IPS-NIHi11 (cell line): ENCODE results near the gene TASL.
"Not testable (repeated sequence)": the region's sequence is repeated elsewhere in the genome, so short reads cannot be mapped to it uniquely, and the experiment has no call there.

Source experiments
- DNase-seq: peaks from one replicate; pipeline ENCODE4 v3.0.0; 2012; ENCODE audit warnings: mixed read lengths, low spot score

Gene TASL

DNA sequence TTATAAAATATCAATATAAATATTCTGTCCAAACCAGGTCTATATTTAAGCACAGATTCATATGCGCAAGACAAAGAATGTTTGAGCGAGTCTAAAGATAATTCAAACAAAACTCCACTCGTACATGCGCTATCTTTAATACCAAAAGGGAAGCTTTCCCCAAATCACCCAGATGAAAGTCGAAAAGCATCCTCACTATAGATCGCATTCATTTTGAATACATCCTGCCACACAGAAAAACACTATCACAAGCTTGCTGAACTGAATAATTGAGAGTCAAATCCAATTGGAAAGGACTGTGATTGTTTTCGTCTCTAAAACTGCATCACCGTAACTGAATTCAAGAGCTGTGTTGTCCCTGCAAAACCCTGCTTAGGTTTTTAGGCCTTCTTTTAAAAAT, 685 bp downstream of the TASL start:
- DNase-seq, result no peak

DNA sequence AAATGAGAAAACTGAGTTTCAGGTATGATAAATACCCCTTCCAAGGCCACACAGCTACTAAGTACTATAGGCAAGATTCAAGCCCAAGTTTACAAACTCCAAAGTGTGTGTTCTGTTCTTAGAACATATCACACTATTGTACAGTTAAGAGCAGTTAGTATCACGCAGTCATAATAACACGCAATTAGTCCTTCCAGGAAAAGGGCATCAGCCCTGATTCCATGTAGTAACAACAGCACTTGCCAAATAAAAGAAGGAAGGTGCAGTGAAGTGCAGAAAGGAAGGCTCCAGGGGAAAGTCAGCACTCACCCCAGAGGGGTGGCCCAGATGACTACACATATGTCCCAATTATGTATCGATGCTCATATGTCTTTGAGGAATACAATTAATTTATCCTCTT, 4.4 kb downstream of the TASL start:
- no peak for DNase-seq

DNA sequence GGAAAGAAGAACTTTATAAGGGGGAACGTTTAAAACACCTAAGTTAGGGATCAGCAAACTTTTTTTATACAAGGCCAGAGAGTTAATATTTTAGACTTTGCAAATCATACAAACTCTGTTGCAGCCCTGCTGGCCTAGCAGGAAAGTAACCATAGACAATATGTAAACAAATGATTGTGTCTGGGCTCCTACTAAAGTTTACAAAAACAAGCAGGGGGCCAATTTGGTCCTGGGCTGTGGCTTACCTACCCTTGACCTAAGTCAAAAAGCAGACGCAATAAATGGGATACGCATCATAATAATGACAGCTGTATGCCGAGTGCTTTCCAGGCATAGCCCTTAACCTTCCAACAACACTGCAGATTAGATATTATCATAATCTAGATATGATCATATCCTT, 4.9 kb downstream of the TASL start:
- DNase-seq, result no peak

DNA sequence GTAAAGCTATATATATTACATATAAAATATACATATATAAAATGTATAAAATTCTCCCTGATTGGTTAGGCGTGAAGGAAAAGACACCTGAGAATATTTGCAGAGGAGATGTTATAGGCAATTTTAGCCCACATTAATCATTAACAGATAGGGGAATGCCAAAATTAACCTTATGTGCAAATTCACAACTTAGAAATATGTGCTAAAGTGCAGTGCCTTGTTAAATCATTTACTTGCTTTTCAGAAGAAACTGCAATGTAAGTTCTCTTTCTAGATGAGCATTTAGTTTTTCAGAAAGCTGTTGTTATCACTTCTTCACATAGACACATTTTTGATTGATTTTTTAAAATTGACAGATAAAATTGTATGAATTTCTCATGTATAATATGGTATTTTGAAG, 5.6 kb downstream of the TASL start:
- no peak for DNase-seq

DNA sequence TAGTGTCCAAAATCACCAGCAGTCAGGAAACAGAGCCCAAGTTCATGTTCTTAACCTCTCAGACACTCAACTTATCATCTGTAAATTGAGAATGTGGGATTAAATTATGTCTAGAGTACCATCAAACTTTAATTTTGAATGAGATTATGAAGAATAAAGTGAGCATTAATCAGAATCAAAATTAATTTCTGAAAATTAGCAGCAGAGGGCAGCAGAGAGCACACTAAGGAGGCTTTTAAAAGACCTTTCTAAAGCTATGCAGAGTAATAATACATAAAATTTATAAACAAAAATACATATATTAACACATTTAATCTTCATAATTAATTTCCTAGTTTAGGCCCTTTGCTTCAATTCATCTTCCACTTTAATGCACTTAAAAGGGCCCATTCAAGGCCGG, 7.1 kb downstream of the TASL start:
- DNase-seq, result no peak

DNA sequence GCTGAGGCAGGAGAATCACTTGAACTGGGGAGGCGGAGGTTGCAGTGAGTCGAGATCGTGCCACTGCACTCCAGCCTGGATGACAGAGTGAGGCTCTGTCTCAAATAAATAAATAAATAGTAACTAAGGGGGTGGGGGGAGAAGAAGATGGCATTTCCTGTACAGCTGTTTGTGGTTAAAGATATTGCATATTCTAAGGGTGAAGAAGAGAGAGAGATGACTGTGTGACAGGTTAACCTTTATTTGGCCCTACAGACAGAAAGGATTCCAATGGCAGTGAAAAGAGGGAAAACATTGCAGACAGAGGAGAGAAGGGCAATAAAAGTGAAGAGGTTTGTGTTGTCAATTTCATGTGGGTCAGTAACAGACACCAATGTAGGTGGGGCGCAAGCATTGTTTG, 9.4 kb downstream of the TASL start:
- DNase-seq, result no peak

DNA sequence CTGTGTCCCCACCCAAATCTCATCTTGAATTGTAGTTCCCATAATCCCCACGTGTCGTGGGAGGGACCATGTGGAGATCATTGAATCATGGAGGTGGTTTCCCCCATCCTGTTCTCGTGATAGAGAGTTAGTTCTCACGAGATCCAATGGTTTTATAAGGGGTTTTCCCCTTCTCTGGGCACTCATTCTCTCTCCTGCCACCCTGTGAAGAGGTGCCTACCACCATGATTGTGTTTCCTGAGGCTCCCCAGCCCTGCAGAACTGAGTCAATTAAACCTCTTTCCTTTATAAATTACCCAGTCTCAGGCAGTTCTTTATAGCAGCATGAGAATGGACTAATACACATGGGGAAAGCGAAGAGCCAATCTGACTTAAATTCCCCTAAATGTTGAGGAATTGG, 14.5 kb downstream of the TASL start:
- DNase-seq, result not testable (repeated sequence)

DNA sequence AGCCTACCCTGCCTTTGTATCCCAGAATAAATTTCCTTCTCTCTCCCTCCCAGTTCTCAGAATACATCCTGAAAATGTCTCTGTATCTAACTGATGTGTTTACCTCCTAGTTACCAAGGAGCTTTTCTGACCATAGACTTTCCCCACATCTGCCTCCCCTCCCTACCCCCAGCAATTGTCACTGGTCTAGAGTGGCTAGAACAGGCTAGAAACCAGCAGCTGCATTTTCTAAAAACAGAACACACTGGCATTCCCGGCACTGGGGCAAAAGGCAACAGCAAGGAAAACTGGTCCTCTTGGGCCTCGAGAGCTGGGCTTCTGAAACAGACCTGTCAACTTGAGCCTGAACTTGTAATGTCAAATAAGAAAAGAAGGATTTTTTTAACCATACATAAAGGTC, 16.4 kb downstream of the TASL start:
- DNase-seq, result no peak

DNA sequence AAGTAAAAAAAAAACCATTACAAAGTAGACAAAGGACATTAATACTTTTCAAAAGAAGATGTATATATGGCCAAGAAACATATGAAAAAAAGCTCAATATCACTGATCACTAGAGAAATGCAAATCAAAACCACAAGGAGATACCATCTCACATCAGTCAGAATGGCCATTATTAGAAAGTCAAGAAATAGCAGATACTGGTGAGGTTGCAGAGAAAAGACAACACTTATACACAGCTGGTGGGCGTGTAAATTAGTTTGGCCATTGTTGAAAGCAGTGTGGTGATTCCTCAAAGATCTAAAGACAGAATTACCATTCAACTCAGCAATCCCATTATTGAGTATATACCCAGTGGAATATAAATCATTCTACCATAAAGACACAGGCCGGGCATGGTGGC, 39.3 kb downstream of the TASL start:
- no peak for DNase-seq

DNA sequence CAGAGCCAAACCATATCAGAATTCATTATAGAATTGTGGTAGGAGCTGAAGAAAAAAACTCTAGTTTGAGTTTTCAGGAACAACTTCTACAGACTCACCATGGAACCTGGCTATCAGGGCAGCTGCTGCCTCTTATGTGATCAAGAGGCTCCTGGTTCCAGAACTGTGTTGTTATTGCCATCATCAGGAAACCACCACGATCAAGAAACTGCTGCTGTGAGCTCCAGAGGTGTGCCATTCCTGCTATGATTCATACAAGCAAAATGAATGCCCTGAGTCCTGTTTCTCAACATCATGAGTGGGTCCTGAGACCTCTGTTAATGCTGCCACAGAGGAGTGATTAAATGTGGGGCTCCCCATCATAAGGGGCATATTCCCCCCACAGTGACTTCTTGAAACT, 43.7 kb downstream of the TASL start:
- no peak for DNase-seq

DNA sequence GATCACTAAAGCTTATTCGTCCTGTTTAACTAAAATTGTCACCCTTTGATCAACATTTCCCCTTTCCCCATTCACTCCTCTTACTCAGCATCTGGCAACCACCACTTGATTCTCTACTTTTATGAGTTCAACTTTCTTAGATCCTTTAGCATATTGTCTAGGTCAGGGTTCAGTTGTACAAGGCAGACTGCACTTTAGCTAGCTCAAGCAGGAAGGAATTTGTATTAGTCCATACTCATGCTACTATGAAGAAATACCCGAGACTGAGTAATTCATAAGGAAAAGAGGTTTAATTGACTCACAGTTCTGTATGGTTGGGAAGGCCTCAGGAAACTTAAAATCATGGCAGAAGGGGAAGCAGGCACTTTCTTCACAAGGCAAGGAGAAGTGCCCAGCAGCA, 44.3 kb downstream of the TASL start:
- no peak for DNase-seq

DNA sequence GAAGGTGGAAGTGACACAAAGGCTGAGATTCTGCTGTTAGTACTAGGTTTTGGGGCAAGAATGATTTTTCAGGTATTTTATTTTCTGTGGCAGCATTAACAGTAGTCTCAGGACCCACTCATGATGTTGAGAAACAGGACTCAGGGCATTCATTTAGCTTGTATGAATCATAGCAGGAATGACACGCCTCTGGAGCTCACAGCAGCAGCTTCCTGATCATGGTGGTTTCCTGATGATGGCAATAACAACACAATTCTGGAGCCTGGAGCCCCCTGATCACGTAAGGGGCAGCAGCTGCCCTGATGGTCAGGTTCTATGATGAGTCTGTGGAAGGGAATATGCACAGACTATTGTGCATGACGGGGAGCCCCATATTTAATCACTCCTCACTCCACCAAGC, 47.0 kb downstream of the TASL start:
- no peak for DNase-seq

DNA sequence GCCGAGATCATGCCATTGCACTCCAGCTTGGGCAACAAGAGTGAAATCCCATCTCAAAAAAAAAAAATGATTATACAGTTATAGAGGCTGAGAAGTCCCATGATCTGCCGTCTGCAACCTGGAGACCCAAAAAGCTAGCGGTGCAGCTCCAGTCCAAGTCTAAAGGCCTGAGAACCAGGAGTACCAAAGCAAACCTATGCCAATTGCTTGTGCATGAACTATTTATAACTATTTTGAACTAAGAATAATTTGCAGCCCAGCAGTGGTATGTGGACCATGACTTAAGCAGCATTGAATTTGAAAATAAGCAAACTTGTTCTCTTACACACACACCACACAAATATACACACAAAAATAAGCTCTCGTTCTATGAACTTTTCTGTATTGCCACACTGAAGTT, 51.8 kb downstream of the TASL start:
- DNase-seq, result no peak

DNA sequence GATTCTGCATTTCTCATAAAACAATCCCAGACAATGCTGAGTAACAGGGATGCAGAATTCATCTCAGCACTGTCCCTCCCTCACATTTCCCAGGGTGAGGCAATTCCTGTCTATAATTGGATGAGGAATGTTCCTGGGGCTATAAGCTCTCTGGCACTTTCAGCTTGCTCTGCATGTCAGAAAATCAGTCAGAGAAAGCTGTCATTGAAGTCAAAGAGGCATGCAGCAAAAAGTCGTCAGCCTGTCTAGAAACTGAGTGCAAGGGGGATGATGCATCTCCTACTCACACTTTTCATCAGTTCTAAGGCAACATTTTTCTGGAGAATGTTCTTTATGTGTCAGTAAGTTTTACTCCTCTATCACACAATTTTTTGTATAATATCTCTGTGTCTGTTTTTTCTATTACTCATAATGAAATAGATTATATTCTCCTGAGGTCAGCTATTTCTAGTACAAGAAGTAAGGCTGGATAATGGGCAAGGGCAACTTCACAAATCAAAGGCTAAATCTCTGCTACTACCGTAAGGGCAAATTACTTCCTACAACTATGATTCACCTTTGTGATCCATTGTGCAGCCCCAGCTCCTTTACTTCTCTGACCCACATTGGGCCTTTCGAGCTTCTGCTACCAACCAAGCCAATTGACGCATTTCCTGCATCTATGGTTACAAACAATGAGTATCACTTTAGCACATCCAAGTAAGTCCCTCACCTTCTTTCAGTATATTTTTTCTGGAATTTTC, 56.0 kb downstream of the TASL start:
- no peak for DNase-seq

DNA sequence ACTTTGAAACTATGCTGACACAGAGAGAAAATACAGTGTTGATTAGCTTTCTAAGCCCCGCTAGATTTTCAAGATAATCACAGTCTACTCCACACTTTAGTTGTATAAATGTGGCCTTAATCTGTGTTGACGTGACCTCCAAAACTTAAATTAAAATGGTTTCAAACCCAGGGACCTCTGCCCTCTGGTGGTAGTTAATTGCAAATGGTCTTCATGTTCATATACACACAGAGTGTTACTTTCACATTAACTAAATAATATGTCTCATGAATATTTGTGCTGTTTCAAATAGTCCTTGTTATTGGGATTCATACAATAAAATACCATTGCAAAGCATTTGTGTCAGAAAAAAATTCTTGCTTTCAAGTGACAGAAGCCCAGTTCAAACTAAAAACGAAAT, 64.3 kb downstream of the TASL start:
- DNase-seq, result no peak
